Prostate gland (tissue), 2 donors: ENCODE measurements around the gene PPP4R3A.

Experiments used
- CTCF ChIP-seq, 4 experiments: fragments of 200-600 bp in 2 of 4; fragments of 450-650 bp in 2 of 4; sonication (generic) in 2 of 4; IDR thresholded peaks; 1 replicate in 3 of 4; 2 replicates in 1 of 4; pipeline ENCODE4 v1.5.1; 2016 to 2019; ENCODE audit warnings: antibody characterized with exemption in 4 of 4, mild to moderate bottlenecking in 2 of 4, moderate library complexity in 2 of 4
- POLR2A ChIP-seq: fragments of 450-650 bp; IDR thresholded peaks from one replicate; pipeline ENCODE4 v1.6.1; 2016; ENCODE audit warnings: antibody characterized with exemption, mild to moderate bottlenecking

GRCh38 chr14:91482263-91483013 lies 27.7 kb downstream of the PPP4R3A start:
- no peak for TF ChIP-seq CTCF (IDR thresholded peaks at IDR 0.05)
- no peak for TF ChIP-seq POLR2A
